ENCODE measurements around the gene PICK1.

Gene PICK1

GRCh38 chr22:38056969-38057891, at the start of gene PICK1:
PICK1 (plus strand) TSS chr22:38057404; CDS start chr22:38057810, 406 bp downstream.
- H3K27ac ChIP-seq (ENCODE audit: low read depth, low read length) = peak within 1 kb of the TSS; percentile 69
- peaks cover 0 to 22% (median 13%) of the 10 kb centered on the region in 5 donors for H3K4me1 ChIP-seq (ENCODE audit: control insufficient read depth in 5 of 5, insufficient read depth in 5 of 5, low read length in 5 of 5)
- peak within 1 kb of the TSS; percentile 64 to 86 (median 79) for H3K4me3 ChIP-seq (ENCODE audit: low read depth in 1 of 5, low read length in 5 of 5)
- H3K9ac ChIP-seq (ENCODE audit: low read length in 5 of 5) = peak within 1 kb of the TSS; percentile 48 to 77 (median 63)
- no peaks in the 10 kb centered on the region for H3K9me3 ChIP-seq (ENCODE audit: control insufficient read depth in 5 of 5, low read length in 5 of 5)
- H3K36me3 ChIP-seq (ENCODE audit: control insufficient read depth in 5 of 5, insufficient read depth in 5 of 5, low read length in 5 of 5) = peaks cover 3 to 19% (median 12%) of the 10 kb centered on the region in 5 donors
- H3K27me3 ChIP-seq (ENCODE audit: control insufficient read depth in 5 of 5, insufficient read depth in 4 of 5, low read length in 5 of 5) = peaks cover 0 to 4% (median 0%) of the 10 kb centered on the region in 5 donors

DNA sequence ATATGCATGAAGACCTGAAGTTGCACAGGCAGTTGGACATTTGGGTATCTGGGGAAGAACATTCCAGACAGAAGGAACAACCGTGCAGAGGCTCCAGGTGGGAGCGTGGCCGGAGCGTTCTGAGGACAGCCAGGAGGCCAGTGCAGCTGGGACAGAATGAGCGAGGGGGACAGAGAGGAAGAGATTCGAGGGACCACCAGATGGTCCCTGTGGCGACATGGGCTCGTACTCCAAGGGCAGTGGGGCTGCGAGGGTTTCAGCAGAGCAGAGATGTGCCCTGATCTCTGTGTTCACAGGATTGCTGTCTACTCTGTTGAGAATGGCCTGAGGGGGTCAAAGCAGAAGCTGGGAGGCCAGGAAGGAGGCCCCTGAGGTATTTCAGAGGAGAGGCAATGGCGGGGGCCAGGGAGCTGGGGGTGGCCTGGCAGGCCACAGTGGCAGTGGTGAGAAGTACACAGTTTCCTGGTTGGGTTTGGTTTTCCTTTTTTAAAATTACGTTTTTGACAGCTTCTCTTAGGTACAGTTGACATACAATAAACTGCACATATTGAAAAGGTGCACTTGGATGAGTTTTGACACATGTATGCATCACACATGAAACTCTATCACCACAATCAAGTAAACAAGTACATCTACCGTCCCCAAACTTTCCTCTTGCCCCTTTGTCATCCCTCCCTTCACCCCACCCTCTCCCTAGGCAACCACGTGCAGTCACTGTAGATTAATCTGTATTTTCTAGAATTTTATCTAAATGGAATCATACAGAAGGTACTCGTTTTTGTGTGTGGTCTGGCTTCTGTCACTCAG, 48.0 kb upstream of the PICK1 start:
- no peak overlapping the region for H3K9ac ChIP-seq (ENCODE audit: low read length in 5 of 5)
- no peak overlapping the region for H3K4me3 ChIP-seq (ENCODE audit: low read depth in 1 of 5, low read length in 5 of 5)

GRCh38 chr22:38012604-38013072, 44.6 kb upstream of the PICK1 start:
- H3K4me3 ChIP-seq (ENCODE audit: low read depth in 1 of 5, low read length in 5 of 5) = no peak overlapping the region
- peaks cover 4 to 10% (median 9%) of the 10 kb centered on the region in 5 donors for H3K4me1 ChIP-seq (ENCODE audit: control insufficient read depth in 5 of 5, insufficient read depth in 5 of 5, low read length in 5 of 5)
- H3K9ac ChIP-seq (ENCODE audit: low read length in 5 of 5) = no peak overlapping the region
- H3K27me3 ChIP-seq (ENCODE audit: control insufficient read depth in 5 of 5, insufficient read depth in 4 of 5, low read length in 5 of 5) = no peaks in the 10 kb centered on the region
- H3K36me3 ChIP-seq (ENCODE audit: control insufficient read depth in 5 of 5, insufficient read depth in 5 of 5, low read length in 5 of 5) = no peaks in the 10 kb centered on the region
- no peak overlapping the region for H3K27ac ChIP-seq (ENCODE audit: low read depth, low read length)
- H3K9me3 ChIP-seq (ENCODE audit: control insufficient read depth in 5 of 5, low read length in 5 of 5) = no peaks in the 10 kb centered on the region

More for the DNA sequence above, 48.0 kb upstream of the PICK1 start:
- no peaks in the 10 kb centered on the region for H3K27me3 ChIP-seq (ENCODE audit: control insufficient read depth in 5 of 5, insufficient read depth in 4 of 5, low read length in 5 of 5)
- no peaks in the 10 kb centered on the region for H3K36me3 ChIP-seq (ENCODE audit: control insufficient read depth in 5 of 5, insufficient read depth in 5 of 5, low read length in 5 of 5)
- H3K9me3 ChIP-seq (ENCODE audit: control insufficient read depth in 5 of 5, low read length in 5 of 5) = no peaks in the 10 kb centered on the region
- no peaks in the 10 kb centered on the region for H3K4me1 ChIP-seq (ENCODE audit: control insufficient read depth in 5 of 5, insufficient read depth in 5 of 5, low read length in 5 of 5)
- no peak overlapping the region for H3K27ac ChIP-seq (ENCODE audit: low read depth, low read length)

DNA sequence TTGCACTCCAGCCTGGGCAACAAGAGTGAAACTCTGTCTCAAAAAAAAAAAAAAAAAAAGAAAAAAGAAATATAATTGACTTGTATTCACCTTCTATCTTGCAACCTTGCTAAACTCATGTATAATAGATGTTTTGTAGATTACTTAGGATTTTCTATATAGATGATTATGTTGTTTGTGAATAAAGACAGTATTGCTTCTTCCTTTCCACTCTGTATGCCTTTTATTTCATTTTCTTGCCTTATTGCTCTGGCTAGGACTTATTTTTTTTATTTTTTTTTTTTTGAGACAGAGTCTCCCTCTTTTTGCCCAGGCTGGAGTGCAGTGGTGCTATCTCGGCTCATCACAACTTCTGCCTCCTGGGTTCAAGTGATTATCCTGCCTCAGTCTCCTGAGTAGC, 43.1 kb upstream of the PICK1 start:
- Histone ChIP-seq H3K4me3 (ENCODE audit: low read depth in 1 of 5, low read length in 5 of 5) (no peak overlapping the region), H3K36me3 (ENCODE audit: control insufficient read depth in 5 of 5, insufficient read depth in 5 of 5, low read length in 5 of 5) (no peaks in the 10 kb centered on the region), H3K9me3 (ENCODE audit: control insufficient read depth in 5 of 5, low read length in 5 of 5) (no peaks in the 10 kb centered on the region), H3K27me3 (ENCODE audit: control insufficient read depth in 5 of 5, insufficient read depth in 4 of 5, low read length in 5 of 5) (no peaks in the 10 kb centered on the region), H3K27ac (ENCODE audit: low read depth, low read length) (no peak overlapping the region), H3K4me1 (ENCODE audit: control insufficient read depth in 5 of 5, insufficient read depth in 5 of 5, low read length in 5 of 5) (peaks cover 7 to 14% (median 13%) of the 10 kb centered on the region in 5 donors), H3K9ac (ENCODE audit: low read length in 5 of 5) (no peak overlapping the region)

GRCh38 chr22:38016182-38017151, 40.7 kb upstream of the PICK1 start:
- H3K9me3 ChIP-seq (ENCODE audit: control insufficient read depth in 5 of 5, low read length in 5 of 5) = no peaks in the 10 kb centered on the region
- no peak overlapping the region for H3K27ac ChIP-seq (ENCODE audit: low read depth, low read length)
- no peaks in the 10 kb centered on the region for H3K27me3 ChIP-seq (ENCODE audit: control insufficient read depth in 5 of 5, insufficient read depth in 4 of 5, low read length in 5 of 5)
- H3K9ac ChIP-seq (ENCODE audit: low read length in 5 of 5) = no peak overlapping the region
- H3K4me1 ChIP-seq (ENCODE audit: control insufficient read depth in 5 of 5, insufficient read depth in 5 of 5, low read length in 5 of 5) = peaks cover 7 to 14% (median 13%) of the 10 kb centered on the region in 5 donors
- H3K4me3 ChIP-seq (ENCODE audit: low read depth in 1 of 5, low read length in 5 of 5) = no peak overlapping the region
- H3K36me3 ChIP-seq (ENCODE audit: control insufficient read depth in 5 of 5, insufficient read depth in 5 of 5, low read length in 5 of 5) = no peaks in the 10 kb centered on the region

- Histone ChIP-seq H3K9ac (ENCODE audit: low read length in 5 of 5) (peak overlapping the region in 1 of 5 donors; percentile 10), H3K36me3 (ENCODE audit: control insufficient read depth in 5 of 5, insufficient read depth in 5 of 5, low read length in 5 of 5) (no peaks in the 10 kb centered on the region), H3K4me1 (ENCODE audit: control insufficient read depth in 5 of 5, insufficient read depth in 5 of 5, low read length in 5 of 5) (peaks cover 7 to 14% (median 13%) of the 10 kb centered on the region in 5 donors), H3K27me3 (ENCODE audit: control insufficient read depth in 5 of 5, insufficient read depth in 4 of 5, low read length in 5 of 5) (no peaks in the 10 kb centered on the region), H3K27ac (ENCODE audit: low read depth, low read length) (no peak overlapping the region), H3K4me3 (ENCODE audit: low read depth in 1 of 5, low read length in 5 of 5) (no peak overlapping the region), H3K9me3 (ENCODE audit: control insufficient read depth in 5 of 5, low read length in 5 of 5) (no peaks in the 10 kb centered on the region)
Measured at GRCh38 chr22:38017272-38017920, 39.8 kb upstream of the PICK1 start.

DNA sequence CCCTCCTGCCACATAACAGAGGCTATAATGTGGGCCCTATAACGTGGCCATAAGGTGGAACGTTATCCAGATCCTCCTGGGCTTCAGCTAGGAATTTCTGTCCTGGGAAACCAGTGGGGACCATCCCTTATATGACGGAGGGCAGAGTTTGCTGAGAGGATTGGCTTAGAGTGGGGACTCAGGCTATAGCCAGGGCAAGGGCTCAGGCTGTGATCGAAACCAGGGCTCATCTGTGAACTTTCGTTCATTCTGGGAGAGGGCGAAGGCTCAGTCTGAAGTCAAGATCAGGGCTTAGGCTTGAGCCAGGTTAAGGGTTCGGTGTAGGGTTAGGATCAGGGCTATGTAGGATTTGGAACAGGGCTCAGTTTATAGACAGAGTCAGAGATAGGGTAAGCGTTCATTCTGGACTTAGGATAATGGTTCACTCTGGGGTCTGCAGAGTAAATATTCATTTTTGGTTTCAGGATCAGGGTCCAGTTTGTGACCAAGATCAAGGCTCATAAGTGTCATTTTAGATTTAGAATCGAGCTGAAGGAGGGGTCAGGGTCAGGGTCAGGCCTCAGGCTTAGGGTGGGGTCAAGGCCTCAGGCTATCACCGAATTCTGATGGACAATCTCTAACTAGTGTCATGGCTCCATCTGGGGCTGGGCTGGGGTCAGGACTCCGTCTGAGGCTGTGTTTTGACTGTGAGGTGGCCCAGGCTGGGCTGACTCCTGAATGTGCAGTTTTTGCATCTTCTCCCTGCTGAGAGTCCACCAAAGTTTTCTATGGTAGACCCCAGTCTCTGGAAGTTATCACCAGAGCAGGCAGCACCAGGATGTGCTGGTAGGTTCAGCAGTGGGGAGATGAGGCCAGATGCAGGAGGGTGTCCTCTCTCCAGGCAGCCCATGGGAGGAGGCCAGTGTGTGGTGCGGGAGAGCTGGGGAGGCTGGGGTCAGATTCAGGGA, 39.0 kb upstream of the PICK1 start:
- Histone ChIP-seq H3K9me3 (ENCODE audit: control insufficient read depth in 5 of 5, low read length in 5 of 5) (no peaks in the 10 kb centered on the region), H3K27me3 (ENCODE audit: control insufficient read depth in 5 of 5, insufficient read depth in 4 of 5, low read length in 5 of 5) (no peaks in the 10 kb centered on the region), H3K4me1 (ENCODE audit: control insufficient read depth in 5 of 5, insufficient read depth in 5 of 5, low read length in 5 of 5) (peaks cover 7 to 14% (median 13%) of the 10 kb centered on the region in 5 donors), H3K9ac (ENCODE audit: low read length in 5 of 5) (peak overlapping the region in 1 of 5 donors; percentile 10), H3K27ac (ENCODE audit: low read depth, low read length) (no peak overlapping the region), H3K36me3 (ENCODE audit: control insufficient read depth in 5 of 5, insufficient read depth in 5 of 5, low read length in 5 of 5) (no peaks in the 10 kb centered on the region), H3K4me3 (ENCODE audit: low read depth in 1 of 5, low read length in 5 of 5) (no peak overlapping the region)

DNA sequence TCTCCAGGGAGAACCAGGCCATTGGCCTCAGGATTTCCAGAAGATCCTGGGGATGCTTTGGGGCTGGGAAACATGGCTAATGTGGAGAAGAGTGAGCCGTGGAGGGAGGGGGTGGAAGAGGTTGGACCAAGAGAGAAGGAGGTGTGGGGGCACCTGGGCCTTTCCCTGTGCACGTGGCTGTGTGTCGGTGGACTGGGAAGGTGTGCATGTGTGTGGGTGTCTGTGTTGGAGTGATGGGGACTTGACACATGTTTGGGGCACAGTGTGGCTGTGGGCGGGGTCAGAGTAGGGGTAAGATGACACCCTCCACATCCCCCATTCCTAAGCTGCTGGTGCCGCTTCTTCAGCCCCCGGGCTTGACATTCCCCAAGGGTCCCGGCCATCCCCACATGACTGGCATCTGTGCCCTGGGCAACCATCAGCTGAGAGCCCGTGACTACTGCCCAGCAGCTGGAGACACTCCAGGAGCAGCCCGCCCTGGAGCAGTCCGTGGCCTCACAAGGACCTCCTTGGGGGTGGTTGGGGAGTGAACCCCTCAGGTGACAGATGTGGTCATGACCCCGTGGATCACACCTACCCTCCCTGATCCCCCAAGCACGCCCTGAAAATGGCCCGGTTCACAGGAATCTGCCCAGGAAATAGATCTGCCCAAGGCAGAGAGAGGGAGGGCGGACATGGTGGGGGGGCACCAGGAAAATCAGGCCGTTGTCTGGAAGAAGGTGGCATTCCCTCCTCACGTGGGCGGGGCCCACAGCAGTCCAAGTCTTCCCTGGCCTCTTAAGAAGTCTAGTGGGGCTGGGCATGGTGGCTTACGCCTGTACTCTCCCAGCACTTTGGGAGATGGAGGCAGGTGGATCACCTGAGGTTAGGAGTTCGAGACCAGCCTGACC, 38.0 kb upstream of the PICK1 start:
- Histone ChIP-seq H3K36me3 (ENCODE audit: control insufficient read depth in 5 of 5, insufficient read depth in 5 of 5, low read length in 5 of 5) (no peaks in the 10 kb centered on the region), H3K9ac (ENCODE audit: low read length in 5 of 5) (no peak overlapping the region), H3K4me1 (ENCODE audit: control insufficient read depth in 5 of 5, insufficient read depth in 5 of 5, low read length in 5 of 5) (peaks cover 7 to 14% (median 13%) of the 10 kb centered on the region in 5 donors), H3K27ac (ENCODE audit: low read depth, low read length) (no peak overlapping the region), H3K4me3 (ENCODE audit: low read depth in 1 of 5, low read length in 5 of 5) (no peak overlapping the region), H3K9me3 (ENCODE audit: control insufficient read depth in 5 of 5, low read length in 5 of 5) (no peaks in the 10 kb centered on the region), H3K27me3 (ENCODE audit: control insufficient read depth in 5 of 5, insufficient read depth in 4 of 5, low read length in 5 of 5) (no peaks in the 10 kb centered on the region)
